A673 (cell line): ENCODE results near the gene SAP25. TPM values are rescaled to one million over a fixed set of nuclear protein-coding genes. Genes with fewer than 3 reads are reported as not detected.

Experiments used
- Bru-seq: library from RNA; stranded (reverse); fragments of 400-500 nt; gene quantifications from one replicate; lab custom pipeline; 2021; lab: Mats Ljungman, UMichigan
- BruChase-seq, 2 experiments: library from RNA; stranded (reverse); fragments of 400-500 nt; gene quantifications; one replicate each; lab custom pipeline; 2021; lab: Mats Ljungman, UMichigan
- BruUV-seq: library from RNA; stranded (reverse); fragments of 400-500 nt; replicated peaks from 2 replicates; lab custom pipeline; 2021; lab: Mats Ljungman, UMichigan
- CTCF ChIA-PET: fragments of 300-600 bp; sonication (Branson Sonifier 250); formaldehyde crosslinking; loops from one replicate; lab custom pipeline; 2022; ENCODE audit warnings: antibody characterized with exemption; lab: Charles Lee
- POLR2A ChIA-PET: fragments of 300-600 bp; sonication (Branson Sonifier 250); formaldehyde crosslinking; loops from one replicate; lab custom pipeline; 2022; ENCODE audit warnings: antibody characterized with exemption; ENCODE audit not compliant: low non-redundant PET; lab: Charles Lee
- DNase-seq: peaks from one replicate; pipeline ENCODE4 v3.0.0-alpha.2; 2015; ENCODE audit warnings: low spot score
- H3K27ac ChIP-seq: fragments of 200-600 bp; sonication (generic); 2 replicates; pipeline ENCODE4 v1.5.1; 2016; ENCODE audit warnings: mixed run types, low read depth, mild to moderate bottlenecking, mixed read lengths, antibody characterized with exemption, low read length; ENCODE audit not compliant: poor library complexity, severe bottlenecking
- H3K27me3 ChIP-seq: fragments of 200-600 bp; sonication (generic); replicated peaks from 2 replicates; pipeline ENCODE4 v1.6.1; 2017; ENCODE audit warnings: mixed run types, low read depth, mild to moderate bottlenecking, mixed read lengths, antibody characterized with exemption, low read length; ENCODE audit not compliant: insufficient read depth, poor library complexity
- H3K36me3 ChIP-seq: fragments of 200-600 bp; sonication (generic); 2 replicates; pipeline ENCODE4 v1.6.1; 2016; ENCODE audit warnings: mixed run types, mild to moderate bottlenecking, mixed read lengths, antibody characterized with exemption, low read length; ENCODE audit not compliant: insufficient read depth, poor library complexity, severe bottlenecking
- H3K4me1 ChIP-seq: fragments of 200-600 bp; sonication (generic); 2 replicates; pipeline ENCODE4 v1.6.1; 2017; ENCODE audit warnings: mixed run types, mild to moderate bottlenecking, mixed read lengths, antibody characterized with exemption, low read length; ENCODE audit not compliant: insufficient read depth, poor library complexity, severe bottlenecking
- H3K4me3 ChIP-seq: fragments of 200-600 bp; sonication (generic); 2 replicates; pipeline ENCODE4 v1.5.1; 2016; ENCODE audit warnings: low read depth, mixed run types, mild to moderate bottlenecking, mixed read lengths, low read length; ENCODE audit not compliant: poor library complexity, severe bottlenecking
- H3K9me3 ChIP-seq: fragments of 200-600 bp; sonication (generic); 2 replicates; pipeline ENCODE4 v1.6.1; 2016; ENCODE audit warnings: mixed run types, low read depth, mild to moderate bottlenecking, mixed read lengths, antibody characterized with exemption, low read length; ENCODE audit not compliant: poor library complexity, severe bottlenecking
- EZH2 ChIP-seq: fragments of 200-600 bp; sonication (generic); IDR thresholded peaks from 2 replicates; pipeline ENCODE4 v1.6.1; 2017; ENCODE audit warnings: borderline replicate concordance, low read depth, mild to moderate bottlenecking, mixed read lengths, antibody characterized with exemption, low read length; ENCODE audit not compliant: poor library complexity, severe bottlenecking
- intact Hi-C: fragments of 100-400 bp; cut with micrococcal nuclease; formaldehyde crosslinking; loops from one replicate; pipeline ENCODE4 v1.10.0; 2022; ENCODE audit not compliant: unreplicated experiment
- long read RNA-seq: library from polyadenylated mRNA; stranded (forward); transcript quantifications from one replicate; pipeline ENCODE4 v2.0.0, GENCODE V29; 2022
- total RNA-seq: library from RNA; stranded (reverse); gene quantifications from 2 replicates; pipeline ENCODE4 v1.2.3, GENCODE V29; 2021
- TF ChIP-seq, protein P1 (sequence below): fragments of 300-800, 200-600 bp; sonication (generic); conservative IDR thresholded peaks from 2 replicates; pipeline ENCODE4 v1.5.1; 2017; ENCODE audit warnings: low read depth, mild to moderate bottlenecking, antibody characterized with exemption, low read length, moderate library complexity, mixed read lengths

The SAP25 gene
- 1.7 and 2.8 TPM in 2 replicates for total RNA-seq
- Bru-seq, nascent RNA, result percentile 38 among the genes with signal in this experiment
- BruChase-seq, experiment 1, labeled RNA remaining after a 2-hour chase, result not detected
- percentile 45 among the genes with signal in this experiment for BruChase-seq, experiment 2, labeled RNA remaining after a 6-hour chase
- long read RNA-seq, partial matches to known transcripts, result 0 of 2 reads
- long read RNA-seq, other reads (novel, unspliced or antisense), result 0 of 2 reads

DNA sequence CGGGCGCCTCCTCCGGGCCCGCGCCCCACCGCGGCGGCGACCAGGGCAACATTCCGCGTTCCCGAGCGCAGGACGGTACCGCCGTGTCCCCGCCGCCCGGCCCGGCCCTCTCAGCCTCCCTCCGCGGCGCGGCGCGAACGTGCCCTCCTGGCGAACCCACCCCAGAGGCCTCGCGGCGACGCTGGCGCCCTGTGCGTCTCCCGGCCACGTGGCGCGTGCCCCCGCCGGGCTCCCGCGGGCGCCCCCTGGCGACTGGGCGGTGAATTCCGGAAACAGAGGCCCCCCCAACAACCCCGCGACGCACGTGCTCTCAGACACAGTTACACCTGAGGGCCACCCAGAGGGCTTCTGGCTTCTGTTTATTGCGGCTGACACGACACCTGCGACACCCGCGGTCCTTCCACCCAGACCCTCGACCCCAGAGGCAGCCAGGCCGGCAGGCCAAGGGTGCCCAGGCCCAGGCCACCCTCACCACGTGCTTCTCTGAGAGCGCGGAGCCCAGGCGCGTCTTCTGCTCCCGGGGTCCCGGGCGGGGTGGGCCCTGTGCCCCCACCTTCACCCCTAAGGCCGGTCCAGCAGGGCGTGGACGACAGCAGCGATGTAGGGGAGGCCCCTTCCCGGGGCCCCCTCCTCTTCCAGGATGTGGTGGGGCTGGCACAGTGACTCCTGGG is at the start of gene SAP25:
Gene SAP25 (minus strand): TSS at position 210 of the 671 bp plus-strand sequence. CDS start 158 bp downstream, at position 52.
- no TSS peak for BruUV-seq
- POLR2A ChIA-PET, result no interaction called here

DNA sequence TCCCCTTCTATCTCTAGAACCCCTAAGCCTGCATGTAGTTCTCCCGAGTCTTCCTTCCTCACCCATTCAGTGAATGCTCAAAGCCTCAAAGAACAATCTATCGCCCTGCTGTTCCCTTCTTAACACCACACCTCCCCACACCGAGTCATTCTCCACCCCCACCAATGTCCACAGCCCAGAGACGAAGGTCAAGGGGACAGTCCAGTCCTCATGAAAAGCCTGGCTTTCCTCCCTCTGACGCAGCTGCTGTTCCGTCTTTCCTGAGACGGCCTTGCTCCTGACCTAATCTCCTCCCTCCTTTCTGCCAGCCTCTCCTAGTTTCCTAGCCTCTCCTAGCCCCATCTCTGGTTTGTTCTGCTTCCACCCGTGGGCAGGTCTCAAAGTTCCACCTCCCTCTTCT is 47.9 kb upstream of the SAP25 start:
- H3K27ac ChIP-seq, result no peak overlapping the region
- H3K4me3 ChIP-seq, result no peak overlapping the region
- H3K36me3 ChIP-seq, result no peaks in the 10 kb centered on the region
- H3K9me3 ChIP-seq, result no peaks in the 10 kb centered on the region
- peaks cover 3% of the 10 kb centered on the region for H3K4me1 ChIP-seq
- TF ChIP-seq, protein P1, sequence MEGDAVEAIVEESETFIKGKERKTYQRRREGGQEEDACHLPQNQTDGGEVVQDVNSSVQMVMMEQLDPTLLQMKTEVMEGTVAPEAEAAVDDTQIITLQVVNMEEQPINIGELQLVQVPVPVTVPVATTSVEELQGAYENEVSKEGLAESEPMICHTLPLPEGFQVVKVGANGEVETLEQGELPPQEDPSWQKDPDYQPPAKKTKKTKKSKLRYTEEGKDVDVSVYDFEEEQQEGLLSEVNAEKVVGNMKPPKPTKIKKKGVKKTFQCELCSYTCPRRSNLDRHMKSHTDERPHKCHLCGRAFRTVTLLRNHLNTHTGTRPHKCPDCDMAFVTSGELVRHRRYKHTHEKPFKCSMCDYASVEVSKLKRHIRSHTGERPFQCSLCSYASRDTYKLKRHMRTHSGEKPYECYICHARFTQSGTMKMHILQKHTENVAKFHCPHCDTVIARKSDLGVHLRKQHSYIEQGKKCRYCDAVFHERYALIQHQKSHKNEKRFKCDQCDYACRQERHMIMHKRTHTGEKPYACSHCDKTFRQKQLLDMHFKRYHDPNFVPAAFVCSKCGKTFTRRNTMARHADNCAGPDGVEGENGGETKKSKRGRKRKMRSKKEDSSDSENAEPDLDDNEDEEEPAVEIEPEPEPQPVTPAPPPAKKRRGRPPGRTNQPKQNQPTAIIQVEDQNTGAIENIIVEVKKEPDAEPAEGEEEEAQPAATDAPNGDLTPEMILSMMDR, result no peak
- no peak for TF ChIP-seq EZH2
- ChIA-PET CTCF (no interaction called here), POLR2A (no interaction called here)
- no peak for DNase-seq
- intact Hi-C loops, result no loop called here
- BruUV-seq, result no TSS peak
- no peaks in the 10 kb centered on the region for H3K27me3 ChIP-seq

More for the DNA sequence above, at the start of gene SAP25:
- intact Hi-C loops, result no loop called here
- TF ChIP-seq, protein P1, result 0 out of 2 replicates have a peak, but pooled peaks have one; percentile 12
- TF ChIP-seq EZH2, result no peak
- H3K27ac ChIP-seq, result no peak within 1 kb of the TSS
- peaks cover 11% of the 10 kb centered on the region for H3K36me3 ChIP-seq
- no peak within 1 kb of the TSS for H3K4me3 ChIP-seq
- CTCF ChIA-PET, result interaction anchor here (0.6 kb wide), 1 partner anchor 10 kb away, joined by 5 read pairs; no protein-coding TSS in a partner anchor
- no peaks in the 10 kb centered on the region for H3K9me3 ChIP-seq
- DNase-seq, result no peak
- peaks cover 14% of the 10 kb centered on the region for H3K4me1 ChIP-seq
- H3K27me3 ChIP-seq, result no peaks in the 10 kb centered on the region

DNA sequence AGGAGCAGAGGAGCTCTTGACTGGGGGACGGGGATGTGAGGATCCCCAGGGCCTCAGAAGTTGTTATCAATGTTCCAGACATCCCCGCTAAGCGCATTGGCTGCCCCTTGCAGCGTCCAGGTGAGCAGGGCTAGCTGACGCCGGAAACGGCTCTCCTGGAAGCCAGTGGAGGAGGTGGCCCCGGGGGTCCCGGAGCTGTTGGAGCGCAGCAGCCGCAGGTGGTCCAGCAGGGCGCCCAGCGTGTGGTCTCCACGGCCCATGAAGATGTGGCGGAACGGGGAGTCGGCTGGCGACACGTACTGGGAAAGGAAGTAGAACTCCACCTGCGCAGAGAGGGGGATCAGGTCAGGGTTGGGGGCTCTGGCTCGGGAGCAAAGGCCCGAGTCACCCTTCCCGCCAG is 47.1 kb upstream of the SAP25 start:
- intact Hi-C loops, result no loop called here
- H3K36me3 ChIP-seq, result no peaks in the 10 kb centered on the region
- BruUV-seq, result no TSS peak
- DNase-seq, result no peak
- no peaks in the 10 kb centered on the region for H3K27me3 ChIP-seq
- POLR2A ChIA-PET, result interaction anchor here (0.6 kb wide), 1 partner anchor 200 kb away, joined by 3 read pairs; no protein-coding TSS in a partner anchor
- H3K4me1 ChIP-seq, result no peaks in the 10 kb centered on the region
- TF ChIP-seq, protein P1, result no peak
- TF ChIP-seq EZH2, result no peak
- H3K27ac ChIP-seq, result no peak overlapping the region
- H3K4me3 ChIP-seq, result no peak overlapping the region
- CTCF ChIA-PET, result no interaction called here
- H3K9me3 ChIP-seq, result no peaks in the 10 kb centered on the region
